GM18526 (cell line): ENCODE data around the gene OR10AD1.

Experiments
- POLR2A ChIP-seq: IDR thresholded peaks from 3 replicates; pipeline ENCODE4 v1.6.1; 2011; ENCODE audit not compliant: insufficient read length; ENCODE audit errors: extremely low read depth

The OR10AD1 gene, protein sequence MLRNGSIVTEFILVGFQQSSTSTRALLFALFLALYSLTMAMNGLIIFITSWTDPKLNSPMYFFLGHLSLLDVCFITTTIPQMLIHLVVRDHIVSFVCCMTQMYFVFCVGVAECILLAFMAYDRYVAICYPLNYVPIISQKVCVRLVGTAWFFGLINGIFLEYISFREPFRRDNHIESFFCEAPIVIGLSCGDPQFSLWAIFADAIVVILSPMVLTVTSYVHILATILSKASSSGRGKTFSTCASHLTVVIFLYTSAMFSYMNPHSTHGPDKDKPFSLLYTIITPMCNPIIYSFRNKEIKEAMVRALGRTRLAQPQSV

DNA sequence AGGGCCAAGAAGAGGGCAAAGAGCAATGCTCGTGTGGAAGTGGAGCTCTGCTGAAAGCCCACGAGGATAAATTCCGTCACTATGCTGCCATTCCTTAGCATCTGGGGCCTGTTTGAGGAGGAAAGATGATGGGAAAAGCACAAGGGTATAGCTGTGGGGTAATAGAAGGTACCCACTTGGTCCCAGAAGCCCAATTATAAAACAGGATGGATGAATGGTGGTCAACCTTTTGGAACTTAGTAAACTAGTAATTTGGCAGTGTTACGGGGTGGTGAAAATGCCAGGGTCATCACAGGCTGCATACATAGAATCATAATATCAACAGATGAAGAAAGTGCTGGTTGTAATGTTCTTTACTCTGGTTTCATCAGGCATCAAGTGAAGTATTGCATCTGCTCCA is at the start of gene OR10AD1:
Gene OR10AD1, minus strand, starts transcription at position 101 of the 400 bp plus-strand sequence. Its CDS starts 0 bp downstream, at position 101.
- TF ChIP-seq POLR2A = no peak

DNA sequence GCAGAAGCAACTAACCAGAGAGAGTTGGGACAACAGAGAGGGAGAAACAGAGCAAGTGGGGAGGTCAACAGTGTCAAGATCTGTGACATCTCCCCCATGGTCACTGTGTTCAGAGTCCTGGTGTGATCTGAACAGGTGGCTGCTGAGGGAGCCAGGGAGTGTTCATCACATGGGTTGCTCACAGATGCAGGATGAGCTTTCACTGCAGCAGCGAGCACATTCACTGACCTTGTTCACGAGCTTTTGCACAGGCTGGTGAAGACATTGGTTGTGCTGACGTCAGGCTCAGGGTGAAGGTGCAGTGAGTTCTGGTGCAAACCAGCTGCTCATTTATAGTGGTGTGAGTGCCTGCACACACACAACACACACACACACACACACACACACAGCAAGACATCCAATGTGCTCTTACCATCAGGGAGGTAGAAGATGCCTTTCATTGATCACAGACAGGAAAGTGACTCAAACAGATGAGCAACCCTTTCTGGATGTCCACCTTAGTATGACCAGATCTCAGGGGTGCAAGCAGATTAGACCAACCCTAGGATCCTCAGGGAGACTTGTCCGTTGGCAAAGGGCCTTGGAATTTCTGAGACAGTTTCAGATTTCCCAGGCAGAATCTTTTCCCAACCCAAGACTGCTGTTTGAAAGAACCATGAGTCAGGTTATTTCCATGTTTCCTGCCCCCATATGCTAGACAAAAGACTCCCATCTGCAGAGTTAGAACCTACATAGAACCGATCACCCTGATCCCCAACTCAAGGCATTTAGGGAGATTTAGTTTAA is 44.3 kb upstream of the OR10AD1 start:
- TF ChIP-seq POLR2A = no peak

DNA sequence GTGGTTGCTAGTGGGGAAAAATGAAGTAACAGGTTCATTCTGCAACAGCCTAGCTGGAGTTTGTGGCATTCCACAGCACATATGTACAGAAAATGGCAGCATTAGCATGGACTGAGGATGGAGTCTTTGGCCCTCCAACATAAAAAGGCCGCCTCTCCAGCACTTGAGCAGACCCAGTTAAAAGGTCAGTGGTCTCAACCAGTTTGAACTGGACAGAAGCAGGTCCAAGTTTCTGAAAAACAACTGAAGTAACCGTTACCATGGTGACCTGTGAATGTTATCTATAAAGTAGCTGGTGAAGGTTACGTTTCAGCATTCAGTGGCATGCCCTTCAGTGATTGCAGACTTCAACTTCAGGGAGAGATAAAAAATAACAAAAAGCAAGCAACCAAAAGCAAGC is 34.1 kb upstream of the OR10AD1 start:
- TF ChIP-seq POLR2A = no peak

DNA sequence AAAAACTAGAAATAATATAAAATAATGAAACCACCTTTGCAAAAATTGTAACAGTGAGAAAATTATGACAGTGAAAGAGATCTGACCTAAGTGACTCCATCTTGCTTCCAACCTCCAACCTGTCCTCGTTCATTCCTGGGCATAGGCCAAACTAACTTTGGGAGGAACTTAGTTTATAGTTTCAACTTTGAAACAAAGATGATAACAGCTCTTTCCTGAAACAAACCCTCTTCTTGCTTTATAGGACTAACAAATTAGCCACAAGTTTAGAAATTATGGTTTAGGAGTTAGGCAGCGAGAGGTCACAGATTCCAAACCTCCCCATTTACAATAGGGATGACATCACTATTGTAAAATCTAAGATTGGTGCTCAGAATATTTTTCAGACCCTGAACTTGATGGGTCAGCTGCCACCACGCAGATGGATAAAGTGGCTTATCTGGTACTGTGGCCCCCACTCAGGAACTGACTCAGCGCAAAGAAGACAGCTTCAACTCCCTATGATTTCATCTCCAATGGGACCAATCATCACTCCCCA is 32.8 kb upstream of the OR10AD1 start:
- TF ChIP-seq POLR2A = no peak

DNA sequence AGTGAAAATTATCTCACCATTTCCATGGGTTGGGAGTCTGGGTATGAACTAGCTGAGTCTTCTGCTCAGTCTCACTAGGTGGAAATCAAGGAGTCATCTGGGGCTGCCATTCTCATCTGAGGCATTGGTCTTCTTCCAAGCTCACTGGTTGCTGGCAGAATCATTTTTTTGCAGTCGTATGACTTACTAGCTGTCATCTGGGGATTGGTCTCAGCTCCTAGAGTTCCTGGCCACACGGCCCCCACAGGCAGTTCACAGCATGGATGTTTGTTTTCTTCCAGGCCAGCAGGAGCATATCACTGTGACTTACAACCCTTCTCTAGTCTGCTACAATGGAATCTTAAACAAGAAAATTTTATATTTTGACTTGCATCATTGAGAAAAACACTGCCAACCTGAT is 18.6 kb upstream of the OR10AD1 start:
- no peak for TF ChIP-seq POLR2A

DNA sequence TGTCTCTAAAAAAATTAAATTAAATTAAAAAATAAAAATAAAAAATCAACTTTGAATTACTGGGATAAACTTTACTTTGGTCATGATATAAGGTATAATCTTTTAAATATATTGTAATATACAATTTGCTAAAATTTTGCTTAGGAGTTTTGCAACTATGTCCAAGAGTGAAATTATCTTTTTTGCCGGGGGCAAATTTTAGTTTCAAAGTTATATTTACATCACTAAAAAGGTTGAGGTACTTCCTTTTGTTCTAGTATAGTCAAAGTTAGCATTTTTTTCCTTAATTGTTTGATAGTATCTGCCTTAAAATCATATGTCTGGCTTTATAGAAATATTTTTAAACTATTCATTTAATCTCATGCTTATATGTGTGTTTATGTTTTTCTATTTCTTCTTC is 17.6 kb upstream of the OR10AD1 start:
- TF ChIP-seq POLR2A = no peak

DNA sequence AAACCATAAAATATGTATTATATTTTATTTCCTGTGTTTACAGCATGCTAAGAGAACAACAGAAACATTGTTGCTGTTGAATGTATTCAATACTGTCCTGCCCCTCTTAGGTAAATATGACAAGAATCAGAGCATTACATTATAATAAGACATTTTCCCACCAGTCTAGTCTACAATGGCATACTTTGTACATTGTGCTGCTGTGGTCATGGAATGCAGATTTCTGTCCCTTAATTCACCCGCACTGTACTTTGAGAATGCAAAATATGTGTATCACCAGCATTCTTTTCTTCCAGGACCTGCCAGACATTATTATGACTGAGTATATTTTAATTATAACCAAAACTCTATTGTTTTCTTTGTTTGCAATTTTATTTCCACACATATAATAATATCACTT is 16.5 kb upstream of the OR10AD1 start:
- no peak for TF ChIP-seq POLR2A

DNA sequence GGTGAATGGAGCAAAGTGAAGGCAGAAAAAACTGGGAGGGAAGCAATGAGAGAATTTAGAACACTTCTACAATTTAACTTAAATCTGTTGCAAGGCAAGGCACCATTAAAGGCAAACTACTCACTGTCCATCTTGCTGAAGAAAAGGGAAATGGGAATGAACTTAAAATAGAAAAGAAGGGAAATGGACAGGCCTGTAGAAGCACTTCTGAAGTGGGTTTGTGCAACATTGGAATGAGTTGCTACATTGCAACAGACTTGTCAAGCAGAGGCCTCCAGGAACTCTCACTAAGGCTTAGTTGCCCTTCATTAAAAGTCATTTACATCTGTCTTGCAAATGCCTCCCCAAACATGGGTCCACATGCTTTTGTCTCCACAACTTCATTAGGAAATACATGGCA is 13.7 kb upstream of the OR10AD1 start:
- no peak for TF ChIP-seq POLR2A

DNA sequence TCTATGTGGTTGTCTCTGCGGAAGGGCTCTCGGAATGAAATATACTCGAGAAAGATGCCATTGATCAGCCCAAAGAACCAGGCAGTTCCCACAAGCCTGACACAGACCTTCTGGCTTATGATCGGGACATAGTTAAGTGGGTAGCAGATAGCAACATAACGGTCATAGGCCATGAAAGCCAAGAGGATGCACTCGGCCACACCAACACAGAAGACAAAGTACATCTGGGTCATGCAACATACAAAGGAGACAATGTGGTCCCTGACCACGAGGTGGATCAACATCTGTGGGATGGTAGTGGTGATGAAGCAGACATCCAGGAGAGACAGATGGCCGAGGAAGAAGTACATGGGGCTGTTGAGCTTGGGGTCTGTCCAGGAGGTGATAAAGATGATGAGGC is 326 bp downstream of the OR10AD1 start:
- no peak for TF ChIP-seq POLR2A

DNA sequence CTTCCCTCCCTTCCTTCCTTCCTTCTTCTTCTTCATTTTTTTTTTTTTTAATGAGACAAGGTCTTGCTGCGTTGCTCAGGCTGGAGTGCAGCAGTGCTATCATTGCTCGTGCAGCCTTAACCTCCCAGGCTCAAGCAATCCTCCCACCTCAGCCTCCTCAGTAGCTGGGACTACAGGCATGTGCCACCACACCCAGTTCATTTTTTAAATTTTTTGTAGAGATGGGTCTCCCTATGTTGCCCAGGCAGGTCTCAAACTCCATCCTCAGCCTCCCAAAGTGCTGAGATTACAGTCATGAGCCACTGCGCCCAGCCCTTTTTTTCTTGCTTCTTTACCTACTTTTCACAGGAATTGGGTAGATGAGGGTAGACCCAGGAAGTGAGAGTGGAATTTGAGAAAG is 1.6 kb downstream of the OR10AD1 start:
- no peak for TF ChIP-seq POLR2A

DNA sequence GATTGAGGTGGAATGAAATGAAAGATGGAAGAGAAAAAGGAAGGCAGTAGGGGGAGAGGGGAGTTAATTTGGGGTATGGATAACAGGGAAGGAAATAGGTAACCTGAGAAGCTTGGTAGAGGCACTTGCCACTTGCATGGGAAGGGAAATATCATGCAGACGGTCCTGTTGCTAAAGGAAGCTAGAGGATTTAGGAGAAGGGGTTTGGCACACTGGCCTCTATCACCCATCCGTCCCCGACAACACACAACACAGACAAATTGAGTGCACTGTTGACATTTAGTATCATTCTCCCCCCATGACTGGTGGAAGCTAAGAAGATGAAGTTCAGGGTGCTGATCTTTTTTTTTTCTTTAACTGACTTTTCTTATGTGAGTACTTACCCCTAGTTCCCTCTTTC is 2.0 kb downstream of the OR10AD1 start:
- no peak for TF ChIP-seq POLR2A

DNA sequence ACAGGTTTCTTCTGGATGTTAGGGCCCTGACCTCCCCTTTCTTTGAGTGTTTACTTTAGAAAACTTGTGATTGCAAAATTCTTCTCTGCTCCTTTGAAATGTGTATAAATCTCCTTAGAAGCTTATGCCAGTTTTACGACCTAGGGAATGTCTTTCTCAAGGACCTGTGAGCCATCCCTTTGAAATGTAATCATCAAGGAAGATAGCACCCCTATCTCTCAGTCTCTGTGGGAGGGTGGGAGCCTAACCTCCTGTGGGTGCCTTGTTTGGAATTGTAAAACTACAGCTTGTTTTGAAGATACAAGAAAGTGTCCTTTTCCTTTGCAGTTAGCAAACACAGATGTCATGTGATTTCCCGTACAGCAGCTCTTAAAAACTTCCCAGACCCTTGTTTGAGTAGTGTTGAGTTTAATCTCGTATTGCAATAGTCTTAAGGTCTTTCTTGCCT is 3.3 kb downstream of the OR10AD1 start:
- no peak for TF ChIP-seq POLR2A

DNA sequence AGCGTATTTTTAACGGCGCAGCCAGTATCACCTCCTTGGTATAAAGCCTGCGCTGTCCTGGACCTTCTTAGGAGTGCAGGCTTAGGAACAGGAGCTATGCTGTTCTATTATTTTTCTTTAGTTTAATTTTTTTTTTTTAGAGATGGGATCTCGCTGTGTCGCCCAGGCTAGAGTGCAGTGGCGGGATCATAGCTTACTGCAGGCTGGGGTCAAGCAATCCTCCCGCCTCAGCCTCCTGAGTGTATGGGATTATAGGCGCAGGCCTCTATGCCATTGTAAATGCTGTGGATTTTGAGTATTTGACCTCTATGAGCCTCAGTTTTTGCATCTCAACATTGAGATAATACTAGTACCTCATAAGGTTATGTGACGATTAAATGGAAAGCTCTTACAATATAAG is 4.1 kb downstream of the OR10AD1 start:
- TF ChIP-seq POLR2A = no peak

DNA sequence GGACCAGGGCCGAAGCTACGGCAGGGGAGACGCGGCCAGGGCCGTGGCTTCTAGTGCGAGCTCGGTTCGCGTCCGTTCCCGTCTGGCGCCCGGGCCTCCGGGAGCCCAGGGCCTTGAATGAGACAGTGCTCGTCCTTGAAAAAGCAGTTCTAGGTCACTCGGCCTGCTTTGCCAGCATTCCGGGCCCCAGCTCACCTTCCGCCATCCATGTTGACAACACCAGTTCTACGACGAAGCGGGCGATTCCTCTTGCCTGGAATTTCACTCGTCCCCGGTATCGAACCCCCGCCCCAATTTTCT is 4.5 kb downstream of the OR10AD1 start:
- no peak for TF ChIP-seq POLR2A

DNA sequence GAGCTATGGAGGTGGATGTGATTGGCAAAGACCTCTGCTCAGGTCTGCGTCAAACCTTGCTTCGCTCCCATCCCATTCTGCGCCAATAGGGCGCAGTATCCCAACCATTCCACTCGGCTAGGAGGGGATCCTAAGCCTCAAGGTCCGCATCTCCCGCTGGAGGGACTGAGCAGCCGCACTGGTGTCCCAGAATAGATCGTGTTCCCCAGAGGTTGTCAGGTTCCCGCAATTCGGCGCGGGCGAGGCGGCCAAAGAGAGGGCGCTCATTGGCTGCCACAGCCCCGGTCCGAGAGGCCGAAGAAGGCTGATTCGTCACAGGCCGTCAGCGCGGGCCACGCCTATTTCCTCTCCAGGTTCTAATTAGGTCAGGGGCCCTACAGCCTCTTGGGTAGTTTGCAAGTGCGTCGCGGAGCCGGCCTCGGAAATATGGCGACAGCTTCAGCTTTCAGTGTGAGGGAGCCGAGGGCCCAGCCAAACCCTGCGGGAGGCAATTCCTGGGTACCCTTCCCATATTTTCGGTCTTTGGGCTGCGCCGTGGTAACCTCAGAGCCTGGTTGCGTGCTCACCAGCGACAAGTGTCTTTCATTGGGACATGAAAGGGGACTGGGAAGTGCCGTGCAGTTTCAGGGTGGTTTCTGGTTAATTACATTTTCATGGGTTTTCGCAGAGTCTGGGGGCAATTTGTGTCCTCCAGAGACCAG is 5.0 kb downstream of the OR10AD1 start:
- TF ChIP-seq POLR2A = peak; percentile 95

DNA sequence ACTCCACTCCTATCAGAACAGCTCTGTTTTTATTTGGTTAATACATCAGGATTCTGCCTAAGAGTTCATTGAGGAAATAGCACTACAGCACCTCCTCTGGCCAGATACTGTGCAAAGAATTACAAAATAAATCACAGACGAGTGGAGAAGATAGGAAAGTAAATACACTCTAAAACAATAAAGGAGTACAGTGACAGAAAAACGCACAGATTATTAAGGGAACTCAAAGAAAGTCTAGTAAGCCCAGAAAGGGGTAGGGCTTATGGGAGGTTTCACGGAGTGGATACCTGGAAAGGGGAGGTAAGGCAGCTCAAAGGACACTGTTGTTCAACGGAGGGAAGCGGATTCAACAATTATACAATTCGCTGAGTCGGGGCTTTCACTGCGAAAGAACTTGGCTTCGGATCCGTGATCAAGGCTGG is 5.5 kb downstream of the OR10AD1 start:
- TF ChIP-seq POLR2A = no peak
